Measurements from ENCODE around the gene VSIR.

The VSIR gene

GRCh38 chr10:71731791-71732190 lies 41.5 kb downstream of the VSIR start:
- H3K4me1 ChIP-seq (ENCODE audit: insufficient read depth, low read length) = no peaks in the 10 kb centered on the region; the same call in 1 of the 2 replicates
- H3K9ac ChIP-seq (ENCODE audit: low read depth, low read length) = no peak overlapping the region
- H3K9me3 ChIP-seq (ENCODE audit: control insufficient read depth, insufficient read depth, low read length) = no peaks in the 10 kb centered on the region
- H3K36me3 ChIP-seq (ENCODE audit: insufficient read depth, low read length) = no peaks in the 10 kb centered on the region

GRCh38 chr10:71729161-71729636 lies 44.1 kb downstream of the VSIR start:
- H3K9me3 ChIP-seq (ENCODE audit: control insufficient read depth, insufficient read depth, low read length) = no peaks in the 10 kb centered on the region
- H3K4me1 ChIP-seq (ENCODE audit: insufficient read depth, low read length) = peaks cover 7% of the 10 kb centered on the region; the same call in 1 of the 2 replicates
- H3K9ac ChIP-seq (ENCODE audit: low read depth, low read length) = no peak overlapping the region
- no peaks in the 10 kb centered on the region for H3K36me3 ChIP-seq (ENCODE audit: insufficient read depth, low read length)

GRCh38 chr10:71727738-71728737 lies 45.3 kb downstream of the VSIR start:
- H3K36me3 ChIP-seq (ENCODE audit: insufficient read depth, low read length) = no peaks in the 10 kb centered on the region
- H3K4me1 ChIP-seq (ENCODE audit: insufficient read depth, low read length) = peaks cover 7% of the 10 kb centered on the region; the same call in 1 of the 2 replicates
- H3K9ac ChIP-seq (ENCODE audit: low read depth, low read length) = no peak overlapping the region
- H3K9me3 ChIP-seq (ENCODE audit: control insufficient read depth, insufficient read depth, low read length) = no peaks in the 10 kb centered on the region

GRCh38 chr10:71727105-71727737 lies 46.1 kb downstream of the VSIR start:
- H3K36me3 ChIP-seq (ENCODE audit: insufficient read depth, low read length) = no peaks in the 10 kb centered on the region
- H3K9me3 ChIP-seq (ENCODE audit: control insufficient read depth, insufficient read depth, low read length) = no peaks in the 10 kb centered on the region
- no peak overlapping the region for H3K9ac ChIP-seq (ENCODE audit: low read depth, low read length)
- H3K4me1 ChIP-seq (ENCODE audit: insufficient read depth, low read length) = peaks cover 7% of the 10 kb centered on the region; the same call in 1 of the 2 replicates

- H3K4me1 ChIP-seq (ENCODE audit: insufficient read depth, low read length) = peaks cover 7% of the 10 kb centered on the region; the same call in 1 of the 2 replicates
- no peak overlapping the region for H3K9ac ChIP-seq (ENCODE audit: low read depth, low read length)
- H3K9me3 ChIP-seq (ENCODE audit: control insufficient read depth, insufficient read depth, low read length) = no peaks in the 10 kb centered on the region
- no peaks in the 10 kb centered on the region for H3K36me3 ChIP-seq (ENCODE audit: insufficient read depth, low read length)
Measured at GRCh38 chr10:71726580-71727104, 46.7 kb downstream of the VSIR start.

- Histone ChIP-seq H3K9ac (ENCODE audit: low read depth, low read length) (no peak overlapping the region), H3K9me3 (ENCODE audit: control insufficient read depth, insufficient read depth, low read length) (no peaks in the 10 kb centered on the region), H3K36me3 (ENCODE audit: insufficient read depth, low read length) (no peaks in the 10 kb centered on the region), H3K4me1 (ENCODE audit: insufficient read depth, low read length) (peaks cover 7% of the 10 kb centered on the region; the same call in 1 of the 2 replicates)
Measured at GRCh38 chr10:71725998-71726579, 47.2 kb downstream of the VSIR start.

GRCh38 chr10:71725249-71725648 lies 48.1 kb downstream of the VSIR start:
- H3K36me3 ChIP-seq (ENCODE audit: insufficient read depth, low read length) = no peaks in the 10 kb centered on the region
- H3K9ac ChIP-seq (ENCODE audit: low read depth, low read length) = no peak overlapping the region
- no peaks in the 10 kb centered on the region for H3K9me3 ChIP-seq (ENCODE audit: control insufficient read depth, insufficient read depth, low read length)
- peaks cover 7% of the 10 kb centered on the region; the same call in 1 of the 2 replicates for H3K4me1 ChIP-seq (ENCODE audit: insufficient read depth, low read length)

GRCh38 chr10:71724539-71724938 lies 48.8 kb downstream of the VSIR start:
- no peak overlapping the region for H3K9ac ChIP-seq (ENCODE audit: low read depth, low read length)
- no peaks in the 10 kb centered on the region for H3K9me3 ChIP-seq (ENCODE audit: control insufficient read depth, insufficient read depth, low read length)
- H3K4me1 ChIP-seq (ENCODE audit: insufficient read depth, low read length) = peaks cover 8% of the 10 kb centered on the region; the same call in 1 of the 2 replicates
- H3K36me3 ChIP-seq (ENCODE audit: insufficient read depth, low read length) = no peaks in the 10 kb centered on the region

GRCh38 chr10:71723311-71723710 lies 50.0 kb downstream of the VSIR start:
- Histone ChIP-seq H3K9me3 (ENCODE audit: control insufficient read depth, insufficient read depth, low read length) (no peaks in the 10 kb centered on the region), H3K4me1 (ENCODE audit: insufficient read depth, low read length) (peaks cover 13% of the 10 kb centered on the region; the same call in 1 of the 2 replicates), H3K36me3 (ENCODE audit: insufficient read depth, low read length) (no peaks in the 10 kb centered on the region), H3K9ac (ENCODE audit: low read depth, low read length) (no peak overlapping the region)

- Histone ChIP-seq H3K4me1 (ENCODE audit: insufficient read depth, low read length) (peaks cover 13% of the 10 kb centered on the region; the same call in 1 of the 2 replicates), H3K9ac (ENCODE audit: low read depth, low read length) (no peak overlapping the region), H3K36me3 (ENCODE audit: insufficient read depth, low read length) (no peaks in the 10 kb centered on the region), H3K9me3 (ENCODE audit: control insufficient read depth, insufficient read depth, low read length) (no peaks in the 10 kb centered on the region)
Measured at GRCh38 chr10:71722849-71723248, 50.5 kb downstream of the VSIR start.

GRCh38 chr10:71721313-71721712 lies 52.0 kb downstream of the VSIR start:
- Histone ChIP-seq H3K9ac (ENCODE audit: low read depth, low read length) (no peak overlapping the region), H3K4me1 (ENCODE audit: insufficient read depth, low read length) (peaks cover 10% of the 10 kb centered on the region; the same call in 1 of the 2 replicates), H3K9me3 (ENCODE audit: control insufficient read depth, insufficient read depth, low read length) (no peaks in the 10 kb centered on the region), H3K36me3 (ENCODE audit: insufficient read depth, low read length) (no peaks in the 10 kb centered on the region)

- no peaks in the 10 kb centered on the region for H3K9me3 ChIP-seq (ENCODE audit: control insufficient read depth, insufficient read depth, low read length)
- H3K36me3 ChIP-seq (ENCODE audit: insufficient read depth, low read length) = no peaks in the 10 kb centered on the region
- no peak overlapping the region for H3K9ac ChIP-seq (ENCODE audit: low read depth, low read length)
- H3K4me1 ChIP-seq (ENCODE audit: insufficient read depth, low read length) = peaks cover 6% of the 10 kb centered on the region; the same call in 1 of the 2 replicates
Measured at GRCh38 chr10:71720288-71720687, 53.0 kb downstream of the VSIR start.

- peaks cover 6% of the 10 kb centered on the region; the same call in 1 of the 2 replicates for H3K4me1 ChIP-seq (ENCODE audit: insufficient read depth, low read length)
- H3K9me3 ChIP-seq (ENCODE audit: control insufficient read depth, insufficient read depth, low read length) = no peaks in the 10 kb centered on the region
- H3K36me3 ChIP-seq (ENCODE audit: insufficient read depth, low read length) = no peaks in the 10 kb centered on the region
- H3K9ac ChIP-seq (ENCODE audit: low read depth, low read length) = no peak within 1 kb of the TSS
Measured at GRCh38 chr10:71719464-71720201, 53.7 kb downstream of the VSIR start, which contains the start of gene C10orf105. Gene C10orf105, minus strand, starts transcription at chr10:71719778. Its CDS starts 3,441 bp downstream, at chr10:71716337.
